SK-N-SH treated with all-trans-retinoic acid at 6 μM for 48 hours (cell line): Measurements from ENCODE around the gene ADAM23.
A peak's percentile ranks its signal among the peaks of the same experiment; 100 is the strongest.

Source experiments
- ATAC-seq: fragments of 200-7000 bp; cut with Tn5 transposase; 3 replicates; pipeline ENCODE4 v1.9.1; 2020; ENCODE audit warnings: mild to moderate bottlenecking, moderate library complexity
- ARNTL ChIP-seq: fragments of 450-650 bp; formaldehyde crosslinking; IDR thresholded peaks from 2 replicates; pipeline ENCODE4 v1.5.0; 2020; ENCODE audit warnings: low read depth, mild to moderate bottlenecking, moderate library complexity, borderline replicate concordance
- BACH2 ChIP-seq: fragments of 250-450 bp; sonication (Bioruptor Pico); IDR thresholded peaks from 2 replicates; pipeline ENCODE4 v1.9.0; 2021; ENCODE audit warnings: mild to moderate bottlenecking, borderline replicate concordance
- CSDC2 ChIP-seq: fragments of 250-450 bp; sonication (Bioruptor Pico); IDR thresholded peaks from 2 replicates; pipeline ENCODE4 v1.5.0; 2020; ENCODE audit warnings: mild to moderate bottlenecking, moderate library complexity
- CSRNP3 ChIP-seq: fragments of 250-450 bp; sonication (Bioruptor Pico); IDR thresholded peaks from 2 replicates; pipeline ENCODE4 v1.5.1; 2021; ENCODE audit warnings: mild to moderate bottlenecking, moderate library complexity
- ESRRG ChIP-seq: fragments of 250-450 bp; sonication (Bioruptor Pico); IDR thresholded peaks from 2 replicates; pipeline ENCODE4 v1.6.1; 2021; ENCODE audit warnings: mild to moderate bottlenecking
- ISL1 ChIP-seq: fragments of 250-450 bp; sonication (Bioruptor Pico); IDR thresholded peaks from 2 replicates; pipeline ENCODE4 v2.1.2; 2022; ENCODE audit warnings: mild to moderate bottlenecking, moderate library complexity
- OSR1 ChIP-seq: fragments of 250-450 bp; sonication (Bioruptor Pico); IDR thresholded peaks from 2 replicates; pipeline ENCODE4 v1.8.0; 2022; ENCODE audit warnings: moderate library complexity, mild to moderate bottlenecking, inconsistent platforms
- PATZ1 ChIP-seq: fragments of 250-450 bp; sonication (Bioruptor Pico); IDR thresholded peaks from 2 replicates; pipeline ENCODE4 v1.8.0; 2020; ENCODE audit warnings: mild to moderate bottlenecking, moderate library complexity, borderline replicate concordance
- POU6F1 ChIP-seq: fragments of 250-450 bp; sonication (Bioruptor Pico); IDR thresholded peaks from 2 replicates; pipeline ENCODE4 v1.8.0; 2021; ENCODE audit warnings: low read depth, mild to moderate bottlenecking, moderate library complexity, borderline replicate concordance
- PPARA ChIP-seq: fragments of 250-450 bp; sonication (Bioruptor Pico); IDR thresholded peaks from 2 replicates; pipeline ENCODE4 v1.5.0; 2020; ENCODE audit warnings: mild to moderate bottlenecking, borderline replicate concordance
- RARB ChIP-seq: fragments of 250-450 bp; sonication (Bioruptor Pico); IDR thresholded peaks from 2 replicates; pipeline ENCODE4 v1.8.0; 2021; ENCODE audit warnings: mild to moderate bottlenecking, moderate library complexity
- SNAI2 ChIP-seq: fragments of 250-450 bp; sonication (Bioruptor Pico); IDR thresholded peaks from 2 replicates; pipeline ENCODE4 v1.5.0; 2020; ENCODE audit warnings: mild to moderate bottlenecking, moderate library complexity
- TCF4 ChIP-seq: fragments of 250-450 bp; sonication (Bioruptor Pico); IDR thresholded peaks from 2 replicates; pipeline ENCODE4 v1.8.0; 2021; ENCODE audit warnings: mild to moderate bottlenecking, moderate library complexity, borderline replicate concordance
- TOX ChIP-seq: fragments of 250-450 bp; sonication (Bioruptor Pico); IDR thresholded peaks from 2 replicates; pipeline ENCODE4 v1.8.0; 2021; ENCODE audit warnings: mild to moderate bottlenecking, moderate library complexity, borderline replicate concordance
- TSHZ2 ChIP-seq: fragments of 250-450 bp; sonication (Bioruptor Pico); IDR thresholded peaks from 2 replicates; pipeline ENCODE4 v1.5.0; 2020; ENCODE audit warnings: mild to moderate bottlenecking, moderate library complexity
- ZC3H10 ChIP-seq: fragments of 250-450 bp; sonication (Bioruptor Pico); IDR thresholded peaks from 2 replicates; pipeline ENCODE4 v1.5.1; 2021; ENCODE audit warnings: mild to moderate bottlenecking, moderate library complexity
- ZFP3 ChIP-seq: fragments of 250-450 bp; sonication (Bioruptor Pico); IDR thresholded peaks from 2 replicates; pipeline ENCODE4 v1.5.0; 2020; ENCODE audit warnings: mild to moderate bottlenecking, moderate library complexity
- ZFP30 ChIP-seq: fragments of 450-650 bp; formaldehyde crosslinking; IDR thresholded peaks from 2 replicates; pipeline ENCODE4 v1.5.0; 2022; ENCODE audit warnings: mild to moderate bottlenecking, moderate library complexity
- ZNF565 ChIP-seq: fragments of 450-650 bp; formaldehyde crosslinking; conservative IDR thresholded peaks from 2 replicates; pipeline ENCODE4 v1.5.0; 2020; ENCODE audit warnings: low read depth, mild to moderate bottlenecking, moderate library complexity
- ZNF70 ChIP-seq: fragments of 450-650 bp; formaldehyde crosslinking; IDR thresholded peaks from 2 replicates; pipeline ENCODE4 v1.5.0; 2020; ENCODE audit warnings: mild to moderate bottlenecking, moderate library complexity
- ZNF8 ChIP-seq: fragments of 450-650 bp; formaldehyde crosslinking; IDR thresholded peaks from 2 replicates; pipeline ENCODE4 v1.5.0; 2020; ENCODE audit warnings: mild to moderate bottlenecking, moderate library complexity

The ADAM23 gene

GRCh38 chr2:206443735-206444527 is 599 bp downstream of the ADAM23 start:
- ATAC-seq: peak; percentile 66
- no peak for TF ChIP-seq ESRRG
- no peak for TF ChIP-seq TSHZ2 (CRISPR knock-in tag)
- TF ChIP-seq PPARA (CRISPR knock-in tag): no peak
- no peak for TF ChIP-seq ARNTL
- TF ChIP-seq TOX (CRISPR knock-in tag): no peak
- TF ChIP-seq PATZ1 (CRISPR knock-in tag): no peak
- TF ChIP-seq, all 23 proteins: peak for 0

- TF ChIP-seq RARB (CRISPR knock-in tag) (no peak), CSDC2 (CRISPR knock-in tag) (no peak), CSRNP3 (CRISPR knock-in tag) (no peak), ZFP30 (no peak), ZFP3 (CRISPR knock-in tag) (no peak), ZC3H10 (no peak), ZNF565 (CRISPR knock-in tag) (no peak), SNAI2 (CRISPR knock-in tag) (no peak), TSHZ2 (CRISPR knock-in tag) (no peak), ZNF8 (no peak), BACH2 (CRISPR knock-in tag) (no peak), ESRRG (no peak), PATZ1 (CRISPR knock-in tag) (no peak), POU6F1 (CRISPR knock-in tag) (no peak), PPARA (CRISPR knock-in tag) (no peak), OSR1 (CRISPR knock-in tag) (no peak), TCF4 (CRISPR knock-in tag) (no peak), ISL1 (CRISPR knock-in tag) (no peak), ARNTL (no peak), ZNF70 (CRISPR knock-in tag) (no peak)
- TF ChIP-seq, all 23 proteins: peak for 0
- ATAC-seq: no peak
These were observed 2.6 kb downstream of the ADAM23 start for GRCh38 chr2:206445948-206446347.
